Endometrial microvascular endothelial cells (primary cell): Measurements from ENCODE around the gene MOSPD2. TPM values are rescaled to one million over a fixed set of nuclear protein-coding genes. Genes with fewer than 3 reads are reported as not detected.

Experiments used
- in situ Hi-C: cut with HindIII; loops from 2 replicates; pipeline ENCODE4 v1.10.0; 2017; ENCODE audit warnings: low sequenced_read_pairs, low pct_unique_long_range_greater_than_20kb; ENCODE audit errors: inconsistent ontology term
- total RNA-seq: library from RNA; depleted of rRNA; stranded (reverse); fragments of >200 nt; gene quantifications from one replicate; pipeline ENCODE4 v1.2.3, GENCODE V29; 2015; ENCODE audit errors: inconsistent ontology term

MOSPD2 gene
- total RNA-seq, 1 donor from 2014 or later: 9.3 TPM

GRCh38 chrX:14902537-14902936 lies 29.3 kb downstream of the MOSPD2 start:
- in situ Hi-C loops: no loop called here

GRCh38 chrX:14903891-14904290 lies 30.7 kb downstream of the MOSPD2 start:
- in situ Hi-C loops: no loop called here

GRCh38 chrX:14913241-14913640 lies 40.0 kb downstream of the MOSPD2 start:
- in situ Hi-C loops: no loop called here

- in situ Hi-C loops: no loop called here
These were observed 42.4 kb downstream of the MOSPD2 start for GRCh38 chrX:14915596-14915995.

- in situ Hi-C loops: no loop called here
These were observed 42.9 kb downstream of the MOSPD2 start for GRCh38 chrX:14916017-14916674.

GRCh38 chrX:14919407-14919806 lies 46.2 kb downstream of the MOSPD2 start:
- in situ Hi-C loops: no loop called here

GRCh38 chrX:14920196-14920595 lies 47.0 kb downstream of the MOSPD2 start:
- in situ Hi-C loops: no loop called here

- in situ Hi-C loops: no loop called here
These were observed 49.2 kb downstream of the MOSPD2 start for GRCh38 chrX:14922437-14922836.

GRCh38 chrX:14923761-14924160 lies 50.5 kb downstream of the MOSPD2 start:
- in situ Hi-C loops: no loop called here

GRCh38 chrX:14926471-14926870 lies 53.2 kb downstream of the MOSPD2 start:
- in situ Hi-C loops: no loop called here

GRCh38 chrX:14927401-14927800 lies 54.2 kb downstream of the MOSPD2 start:
- in situ Hi-C loops: no loop called here

GRCh38 chrX:14930663-14931062 lies 57.4 kb downstream of the MOSPD2 start:
- in situ Hi-C loops: no loop called here

GRCh38 chrX:14932136-14932535 lies 58.9 kb downstream of the MOSPD2 start:
- in situ Hi-C loops: no loop called here

GRCh38 chrX:14934423-14934822 lies 61.2 kb downstream of the MOSPD2 start:
- in situ Hi-C loops: no loop called here

- in situ Hi-C loops: no loop called here
These were observed 63.3 kb downstream of the MOSPD2 start for GRCh38 chrX:14936561-14936960.

- in situ Hi-C loops: no loop called here
These were observed 66.4 kb downstream of the MOSPD2 start for GRCh38 chrX:14939644-14940043.

- in situ Hi-C loops: no loop called here
These were observed 68.1 kb downstream of the MOSPD2 start for GRCh38 chrX:14941301-14941700.

GRCh38 chrX:14942341-14942740 lies 69.1 kb downstream of the MOSPD2 start:
- in situ Hi-C loops: no loop called here

- in situ Hi-C loops: no loop called here
These were observed 70.7 kb downstream of the MOSPD2 start for GRCh38 chrX:14943962-14944361.

GRCh38 chrX:14946606-14947155 lies 73.5 kb downstream of the MOSPD2 start:
- in situ Hi-C loops: no loop called here

GRCh38 chrX:14948691-14949090 lies 75.5 kb downstream of the MOSPD2 start:
- in situ Hi-C loops: no loop called here
